Measurements from ENCODE around the gene DNAAF8.

The DNAAF8 gene

DNA sequence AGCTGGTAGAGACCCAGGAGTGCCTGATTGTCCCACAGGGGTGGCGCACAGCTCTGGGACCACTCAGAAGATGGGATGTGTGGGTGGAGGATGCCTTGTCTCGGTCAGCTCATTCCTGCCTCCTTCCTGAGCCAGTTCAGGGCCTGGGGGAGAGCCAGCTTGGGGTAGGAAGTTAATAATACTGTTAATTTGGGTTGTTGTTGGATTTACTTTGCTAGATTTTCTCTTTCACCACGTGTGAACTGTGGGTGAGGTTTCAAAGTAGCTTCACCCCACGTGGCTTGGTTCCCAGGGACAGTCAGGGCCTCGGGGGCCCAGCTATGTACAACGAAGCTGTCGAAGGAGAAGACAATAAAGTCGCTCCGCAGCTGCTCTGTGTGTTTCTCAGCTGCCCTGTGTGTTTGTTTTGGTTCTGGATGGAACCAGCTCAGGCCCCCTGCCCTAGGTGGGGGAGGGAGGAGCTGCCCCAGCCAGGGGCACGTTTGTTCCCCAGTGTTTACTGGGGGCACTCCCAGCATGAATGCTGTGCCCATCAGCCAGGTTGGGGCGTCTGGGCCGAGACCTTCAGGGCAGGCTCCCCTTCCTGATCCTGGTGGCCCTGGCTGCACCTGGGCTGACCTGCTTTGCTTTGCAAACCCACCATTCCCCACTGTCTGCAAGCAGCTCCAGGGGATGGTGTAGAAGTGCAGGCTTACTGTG is 38.7 kb upstream of the DNAAF8 start:
- no peak for DNase-seq

DNA sequence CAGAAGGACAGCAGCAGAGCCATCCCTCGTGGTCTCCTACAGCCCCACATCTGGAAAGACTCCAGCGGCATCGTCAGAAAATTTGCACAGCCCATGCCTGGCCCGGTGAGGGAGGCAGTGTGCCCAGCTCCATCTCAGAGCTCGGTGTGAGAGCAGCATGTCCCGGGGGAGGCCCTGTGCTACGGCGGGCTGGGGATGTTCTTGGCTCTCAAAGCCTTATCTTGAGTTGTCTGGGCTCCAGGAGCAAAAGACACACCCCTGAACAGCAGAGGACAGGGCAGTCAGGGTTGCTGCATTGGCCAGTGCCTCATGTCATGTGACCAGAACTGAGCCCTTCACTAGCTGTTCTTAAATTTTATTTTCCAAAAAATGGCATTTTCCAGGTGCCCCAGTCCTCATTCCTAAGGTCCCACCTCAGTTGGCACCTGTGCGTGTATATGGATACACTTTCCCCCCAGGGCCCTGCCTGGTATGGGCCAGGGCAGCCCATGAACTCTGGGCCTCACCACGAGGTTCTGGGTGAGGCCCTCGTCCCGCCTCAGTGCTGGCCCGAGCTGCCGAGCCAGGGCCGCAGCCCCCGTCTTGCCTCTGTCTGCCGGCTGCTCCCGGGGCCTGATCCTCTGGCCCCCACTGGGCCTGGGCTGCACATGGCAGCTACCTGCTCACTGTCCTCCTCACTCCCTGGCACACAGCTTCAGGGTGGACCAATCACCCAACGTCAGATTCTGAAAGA is 38.0 kb upstream of the DNAAF8 start:
- DNase-seq: no peak

DNA sequence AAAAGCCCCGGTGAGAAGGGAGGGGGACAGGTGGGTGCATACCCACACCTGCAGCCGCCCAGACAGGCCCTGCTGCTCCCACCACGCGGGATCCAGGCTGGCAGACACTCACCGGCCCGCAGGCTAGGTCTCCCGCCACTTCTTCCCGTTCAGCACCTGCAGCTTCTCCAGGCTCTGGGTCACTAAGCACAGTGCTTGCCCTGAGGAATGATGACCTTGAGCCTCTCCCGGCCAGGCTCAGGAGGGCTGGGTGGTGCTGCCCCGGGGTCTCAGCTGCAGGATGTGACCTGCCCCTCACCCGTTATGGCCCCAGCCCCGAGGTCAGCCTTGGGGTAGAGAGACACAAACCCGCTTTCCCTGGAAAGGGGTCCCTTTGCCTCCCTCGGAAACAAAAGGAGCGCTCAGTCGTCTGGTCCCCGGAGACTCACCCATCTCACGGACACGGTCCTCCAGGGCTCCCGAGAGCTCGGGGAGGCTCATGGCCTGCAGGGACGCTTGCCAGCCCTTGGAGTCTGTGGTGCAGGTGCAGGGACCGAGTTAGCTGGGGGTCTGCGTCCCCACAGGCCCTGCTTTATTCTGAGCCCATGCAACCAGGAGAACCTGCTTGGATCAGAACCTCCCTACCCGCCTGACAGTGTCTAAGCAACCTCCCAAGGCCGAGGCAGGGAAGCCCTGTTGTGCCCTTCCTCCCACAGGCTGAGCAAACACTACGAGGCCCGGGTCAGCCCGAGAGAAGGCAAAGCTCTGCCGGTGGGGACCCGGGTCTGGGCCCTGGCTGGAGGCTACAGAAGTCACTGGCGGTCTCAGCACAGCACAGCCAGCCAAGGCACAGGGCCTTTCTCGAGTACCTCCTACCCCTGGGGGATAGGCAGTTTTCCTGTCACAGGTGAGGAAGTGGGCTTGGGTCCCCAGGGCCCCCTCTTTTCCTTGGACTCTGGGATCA is 37.2 kb upstream of the DNAAF8 start:
- DNase-seq: no peak

DNA sequence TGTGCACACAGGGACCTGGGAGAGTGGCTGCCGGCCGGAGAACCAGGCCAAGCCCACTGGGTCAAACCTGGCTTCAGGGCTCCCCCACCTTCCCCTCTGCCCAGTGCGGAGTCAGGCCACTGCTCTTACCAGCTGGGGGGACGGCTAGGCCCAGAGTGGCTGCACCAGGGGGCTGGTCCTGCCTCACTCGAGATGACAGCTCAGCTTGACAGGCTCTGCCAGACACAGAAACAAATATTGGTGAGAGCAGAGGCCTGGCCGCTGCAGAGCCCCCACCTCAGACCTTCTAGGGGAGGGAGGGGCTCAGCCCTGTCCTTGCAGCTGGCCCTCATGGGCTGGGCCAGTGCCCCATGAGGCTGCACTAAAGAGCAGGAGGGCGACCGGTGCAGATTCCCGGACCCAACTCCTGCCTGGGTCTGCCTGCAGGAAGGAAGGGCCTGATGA is 36.5 kb upstream of the DNAAF8 start:
- DNase-seq: no peak

DNA sequence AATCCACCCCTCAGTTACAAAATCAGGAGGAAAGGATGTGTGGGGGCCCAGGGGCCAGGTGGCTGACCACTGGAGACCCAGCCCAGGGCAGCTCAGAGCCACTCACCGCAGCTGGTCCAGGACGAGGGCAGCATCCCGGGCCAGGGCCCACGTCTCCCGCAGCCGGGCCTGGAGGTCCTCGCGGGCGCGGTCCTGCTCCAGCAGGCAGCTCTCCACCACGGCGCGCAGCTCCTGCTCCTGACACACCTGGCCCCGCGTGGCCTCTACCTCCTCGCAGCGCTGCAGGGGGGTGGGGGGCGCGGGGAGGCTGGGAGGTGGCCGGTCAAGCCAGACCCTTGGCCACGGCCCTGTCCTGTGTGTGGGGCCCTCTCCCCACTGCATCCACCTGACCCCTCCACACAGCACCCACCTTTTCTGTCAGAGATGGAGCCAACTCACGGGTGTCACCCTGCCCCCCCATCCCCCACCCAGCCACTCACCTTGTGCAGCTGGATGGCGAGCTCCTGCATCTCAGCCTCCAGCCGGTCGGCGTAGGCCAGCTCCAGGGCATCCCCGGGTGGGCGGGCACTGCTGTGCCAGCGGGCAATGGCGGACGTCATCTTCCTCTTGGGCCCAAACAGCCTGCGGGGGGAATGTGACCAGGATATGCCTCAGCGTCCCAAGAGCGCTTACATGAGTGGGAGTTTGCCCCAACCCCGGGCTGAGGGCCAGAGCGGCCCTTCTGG is 35.9 kb upstream of the DNAAF8 start:
- DNase-seq: no peak

DNA sequence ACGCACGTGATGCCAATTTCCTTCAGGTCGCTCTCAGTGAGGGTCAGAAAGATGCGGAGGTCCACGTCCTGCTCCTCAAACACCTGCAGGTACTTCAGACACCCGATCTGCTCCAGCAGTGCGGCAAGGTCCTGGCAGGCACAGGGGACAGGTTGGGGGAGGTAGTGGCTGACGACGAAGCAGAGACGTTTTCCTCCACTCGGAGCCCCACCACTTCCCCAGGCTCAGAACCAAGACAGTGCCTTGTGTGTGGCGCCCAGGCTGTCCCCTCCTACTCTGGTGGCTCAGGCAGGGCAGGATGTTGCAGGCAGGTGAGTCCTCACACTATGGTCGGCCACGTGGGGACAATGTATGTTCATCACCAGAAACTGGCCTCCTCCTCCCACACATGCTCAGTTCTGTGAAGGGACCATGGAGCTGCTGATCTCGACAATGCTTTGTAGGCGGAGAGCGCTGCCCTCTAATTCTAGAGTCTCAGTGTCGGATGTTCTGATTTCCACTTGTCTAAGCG is 35.2 kb upstream of the DNAAF8 start:
- no peak for DNase-seq

DNA sequence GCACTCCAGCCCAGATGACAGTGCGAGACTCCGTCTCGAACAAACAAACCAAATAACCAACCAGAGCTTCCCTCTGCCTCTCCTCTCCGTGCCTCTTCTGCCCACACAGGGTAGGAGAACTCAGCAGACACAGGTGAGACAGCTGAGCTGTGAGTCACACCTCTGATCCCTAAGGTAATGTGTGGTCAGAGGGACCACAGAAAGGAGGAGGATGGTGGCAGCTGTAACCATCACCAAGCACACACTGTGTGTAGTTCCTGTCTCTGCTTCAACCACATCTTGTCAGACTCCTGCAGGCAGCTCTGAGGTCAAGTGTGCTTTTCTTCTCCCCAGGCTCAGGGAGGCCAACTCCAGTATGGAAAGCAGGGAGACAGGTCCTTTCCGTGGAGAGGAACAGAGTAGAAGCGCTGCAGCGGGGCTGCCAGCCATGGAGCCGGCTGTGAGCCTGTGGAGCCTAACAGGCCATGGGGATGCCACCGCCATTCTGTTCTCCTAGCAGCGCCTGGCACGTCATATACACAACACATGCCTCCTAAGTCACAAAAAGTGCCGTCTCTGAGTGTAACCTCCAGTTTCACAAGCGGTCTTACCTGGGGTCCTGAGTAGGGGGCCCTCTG is 33.8 kb upstream of the DNAAF8 start:
- no peak for DNase-seq

DNA sequence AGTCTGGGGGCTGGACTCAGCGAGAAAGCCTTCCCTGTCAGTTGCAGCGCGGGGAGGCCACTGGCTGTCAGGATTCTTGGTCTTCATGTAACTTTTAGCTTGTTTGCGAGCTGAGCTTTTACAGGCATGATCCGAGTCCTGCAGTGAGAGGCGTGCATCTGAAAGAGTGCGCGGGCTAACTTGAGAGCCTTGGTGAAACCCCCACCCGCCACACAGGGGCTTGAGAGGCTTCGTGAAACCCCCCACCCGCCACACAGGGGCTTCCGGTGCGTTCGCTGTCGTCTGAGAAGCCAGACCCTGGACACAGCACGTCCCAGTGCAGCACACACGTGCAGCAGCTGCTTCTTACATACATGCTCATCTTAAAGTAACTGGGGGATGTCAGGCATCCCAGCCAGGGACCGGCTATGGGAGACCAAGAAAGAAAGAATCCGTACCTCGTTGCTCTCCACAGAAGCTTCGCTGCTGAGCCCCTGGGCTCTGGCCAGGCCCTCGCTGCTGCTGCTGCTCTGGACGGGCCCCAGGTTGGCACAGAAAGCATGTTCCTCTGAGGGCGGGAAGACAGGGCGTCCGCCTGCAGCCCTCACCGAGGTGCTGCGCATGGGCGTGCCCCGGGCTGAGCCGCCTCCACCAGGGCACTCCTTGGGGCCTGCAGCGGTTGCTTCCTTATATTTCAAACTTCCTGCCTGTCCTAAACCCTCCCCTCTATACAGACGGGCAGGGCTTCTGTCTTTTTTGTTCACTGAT is 33.2 kb upstream of the DNAAF8 start:
- DNase-seq: no peak

DNA sequence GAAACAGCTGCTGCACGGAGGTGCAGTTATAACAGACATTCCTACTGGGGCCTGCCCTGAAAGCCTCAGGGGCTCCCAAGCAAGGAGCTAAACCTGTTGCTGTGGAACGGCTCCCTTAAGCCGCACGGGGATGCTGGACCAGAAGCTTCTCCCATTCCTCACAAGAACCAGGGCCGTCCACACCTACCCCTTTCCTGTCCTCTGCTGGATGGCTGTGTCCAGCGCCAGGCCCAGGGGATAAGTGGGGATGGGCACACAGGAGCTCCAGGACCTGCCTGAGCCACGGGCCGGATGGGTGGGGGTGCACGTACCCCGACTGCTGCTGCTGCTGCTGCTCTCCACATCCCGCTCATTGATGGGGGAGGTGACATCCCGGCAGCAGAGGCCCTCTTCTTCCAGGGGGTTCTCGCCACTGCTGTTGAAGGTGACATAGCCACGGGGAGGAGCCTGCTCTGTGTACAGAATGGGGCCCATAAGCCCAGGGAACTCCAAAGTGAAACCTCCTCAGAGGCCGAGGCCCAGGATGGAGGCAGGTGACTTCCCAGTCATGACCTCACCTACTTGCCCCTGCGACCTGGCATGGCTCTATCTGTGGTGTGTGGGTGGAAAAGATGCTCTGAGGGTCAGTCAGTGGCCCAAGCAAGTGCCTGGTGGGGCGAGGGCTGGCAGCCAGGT is 32.4 kb upstream of the DNAAF8 start:
- DNase-seq: no peak

DNA sequence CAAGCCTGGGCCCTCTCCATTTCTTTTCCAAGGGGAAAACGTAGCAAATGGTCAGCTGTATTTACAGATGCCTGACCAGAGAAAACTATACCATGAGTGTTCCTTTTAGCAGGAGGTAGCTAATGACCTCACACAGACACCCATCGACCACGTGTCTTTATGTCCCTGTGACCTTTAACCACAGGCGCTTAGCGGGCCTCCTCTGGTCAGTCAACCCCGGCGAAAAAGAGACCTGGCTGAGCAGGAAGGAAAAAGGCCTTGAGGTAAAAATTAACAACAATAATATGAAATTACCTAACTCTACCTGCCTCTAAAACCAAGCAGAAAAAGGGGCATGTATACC is 31.9 kb upstream of the DNAAF8 start:
- DNase-seq: no peak

DNA sequence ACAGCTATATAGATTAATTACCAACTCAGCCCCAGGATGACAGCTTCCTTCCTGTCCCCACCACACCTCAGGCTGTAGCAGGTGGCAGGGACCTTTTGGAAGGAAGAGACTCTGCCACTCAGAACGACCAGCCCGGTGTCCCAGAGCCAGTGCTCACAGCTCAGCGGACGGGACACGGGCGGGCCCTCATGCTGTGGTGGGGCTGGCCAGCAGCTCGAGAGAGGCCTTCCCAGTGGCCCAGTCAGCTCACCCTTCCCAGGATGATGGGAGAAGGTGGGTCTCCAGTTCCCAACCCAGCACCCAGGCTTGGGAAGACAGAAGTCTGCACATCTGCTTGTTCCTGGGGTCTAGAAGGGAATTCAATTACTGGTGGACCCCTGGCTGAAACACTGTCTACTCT is 30.4 kb upstream of the DNAAF8 start:
- no peak for DNase-seq

DNA sequence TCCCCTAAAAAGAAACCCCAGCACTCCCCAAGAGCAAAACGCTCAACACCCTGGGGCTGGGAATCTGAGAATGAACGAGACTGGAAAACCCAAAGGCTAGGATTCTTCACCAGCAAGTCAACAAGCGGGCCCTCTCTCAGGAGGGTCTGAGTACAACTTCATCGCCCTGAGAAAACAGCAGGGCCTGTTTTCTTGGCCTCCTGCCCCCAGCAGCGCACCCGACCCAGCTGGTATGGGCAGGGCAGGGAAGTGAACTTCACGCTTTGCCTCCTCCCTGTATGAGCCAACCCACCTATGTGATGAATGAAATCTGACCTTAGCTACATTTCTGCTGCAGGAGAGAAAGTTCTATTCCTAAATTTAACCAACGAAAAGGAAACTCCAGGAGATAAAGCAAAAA is 29.8 kb upstream of the DNAAF8 start:
- DNase-seq: no peak

DNA sequence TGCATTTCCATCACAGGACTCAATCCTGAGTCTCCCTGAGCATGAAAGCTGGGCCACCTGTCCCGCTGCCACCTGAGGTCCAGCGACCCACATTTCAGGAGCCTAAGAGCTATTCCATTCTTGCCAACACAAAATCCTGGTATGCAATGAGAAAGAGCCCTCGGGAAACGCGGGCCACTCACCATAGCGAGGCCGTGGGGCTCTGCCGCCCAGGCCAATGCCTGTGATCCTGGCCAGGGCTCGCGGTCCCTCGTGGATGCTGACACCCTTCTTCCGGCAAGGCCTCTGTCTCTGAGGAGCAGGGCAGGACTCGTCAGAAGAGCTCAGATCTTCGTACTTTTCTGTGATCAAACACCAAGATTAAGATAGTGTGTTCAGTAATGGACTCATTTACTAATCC is 29.4 kb upstream of the DNAAF8 start:
- DNase-seq: no peak

DNA sequence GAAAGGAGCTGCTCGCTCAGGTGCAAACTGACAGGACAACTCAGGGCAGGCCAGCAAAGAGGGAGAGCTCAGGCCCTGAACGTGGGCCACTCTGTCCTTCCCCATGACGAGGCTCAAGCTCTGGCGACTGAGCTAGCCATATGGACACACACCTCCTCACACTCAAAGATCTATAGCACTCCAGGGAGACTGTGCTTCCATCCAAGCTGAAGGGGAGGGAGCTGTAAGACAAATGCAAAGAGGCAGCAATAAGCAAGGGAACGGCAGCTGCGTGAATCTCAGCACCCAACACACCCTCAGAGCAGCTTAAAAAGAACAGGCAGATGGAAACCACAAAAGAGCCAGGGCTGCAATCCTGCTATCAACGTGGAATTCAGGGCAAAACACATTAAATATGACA is 27.5 kb upstream of the DNAAF8 start:
- no peak for DNase-seq

DNA sequence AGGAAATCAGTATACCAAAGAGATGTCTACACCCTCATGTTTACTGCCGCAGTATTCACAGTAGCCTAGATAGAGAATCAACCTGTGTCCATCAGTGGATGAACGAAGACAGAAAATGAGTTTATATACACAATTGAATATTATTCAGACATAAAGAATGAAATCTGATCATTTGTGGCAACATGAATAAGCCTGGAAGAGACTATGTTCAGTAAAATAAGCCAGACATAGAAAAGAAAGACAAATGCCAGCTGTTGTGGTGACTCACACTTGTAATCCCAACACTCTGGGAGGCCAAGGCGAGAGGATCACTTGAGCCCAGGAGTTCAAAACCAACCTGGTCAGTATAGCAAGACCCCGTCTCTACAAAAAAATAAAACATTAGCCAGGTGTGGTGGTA is 24.9 kb upstream of the DNAAF8 start:
- no peak for DNase-seq

DNA sequence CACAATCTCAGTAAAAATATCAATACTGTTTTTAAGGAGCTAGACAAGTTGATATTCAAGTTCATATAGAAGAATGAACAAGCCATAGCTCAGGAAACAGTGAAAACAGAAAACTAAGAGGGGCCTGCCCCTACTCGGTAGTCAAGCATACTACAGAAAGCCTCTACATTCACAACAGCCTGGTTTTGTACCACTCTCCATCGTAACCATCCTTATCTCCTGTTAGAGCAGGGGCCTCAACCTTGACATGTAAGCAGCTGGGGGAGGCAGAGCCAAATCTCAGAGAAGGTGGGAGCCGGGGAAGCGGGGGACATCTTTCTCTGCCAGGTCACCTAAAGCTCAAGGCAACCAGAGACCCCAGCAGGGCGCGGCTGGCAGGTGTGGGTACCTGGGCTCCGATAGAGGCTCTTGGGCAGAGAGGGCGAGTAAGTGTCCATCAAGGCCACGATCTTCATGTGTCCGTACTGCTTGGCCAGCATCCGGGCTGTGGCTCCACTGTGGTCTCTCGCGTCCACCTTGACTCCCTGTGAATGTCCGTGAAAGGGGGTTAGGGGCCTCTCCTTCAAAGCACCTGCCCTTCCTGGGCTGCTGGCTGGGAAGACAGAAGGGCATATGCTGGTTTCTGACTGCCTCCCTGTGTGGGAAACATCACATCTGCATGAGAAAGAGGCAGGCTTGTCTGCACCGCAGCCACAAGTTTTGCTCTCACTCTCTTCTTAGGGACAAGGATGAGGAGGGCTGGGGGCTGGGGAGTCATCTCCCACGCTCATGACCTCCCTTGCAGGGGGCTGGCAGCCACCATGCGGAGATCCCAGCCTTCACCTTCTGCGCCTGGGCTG is 20.5 kb upstream of the DNAAF8 start:
- no peak for DNase-seq

DNA sequence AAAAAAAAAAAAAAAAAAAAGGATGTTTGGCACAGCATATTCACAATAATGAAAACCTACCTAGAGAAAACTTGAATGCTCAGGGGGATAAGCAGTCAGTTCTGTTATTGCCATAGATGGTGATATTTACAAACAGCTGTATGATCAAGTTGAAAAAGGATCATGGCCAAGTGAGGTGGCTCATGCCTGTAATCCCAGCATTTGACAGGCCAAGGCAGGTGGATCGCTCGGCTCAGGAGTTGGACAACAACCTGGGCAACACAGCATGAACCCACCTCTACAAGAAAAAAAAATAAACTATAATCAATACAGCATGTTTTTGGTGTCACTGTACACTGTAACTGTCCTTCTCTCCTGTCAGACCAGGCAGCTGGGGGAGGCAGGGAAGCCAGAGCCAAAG is 19.3 kb upstream of the DNAAF8 start:
- DNase-seq: no peak

DNA sequence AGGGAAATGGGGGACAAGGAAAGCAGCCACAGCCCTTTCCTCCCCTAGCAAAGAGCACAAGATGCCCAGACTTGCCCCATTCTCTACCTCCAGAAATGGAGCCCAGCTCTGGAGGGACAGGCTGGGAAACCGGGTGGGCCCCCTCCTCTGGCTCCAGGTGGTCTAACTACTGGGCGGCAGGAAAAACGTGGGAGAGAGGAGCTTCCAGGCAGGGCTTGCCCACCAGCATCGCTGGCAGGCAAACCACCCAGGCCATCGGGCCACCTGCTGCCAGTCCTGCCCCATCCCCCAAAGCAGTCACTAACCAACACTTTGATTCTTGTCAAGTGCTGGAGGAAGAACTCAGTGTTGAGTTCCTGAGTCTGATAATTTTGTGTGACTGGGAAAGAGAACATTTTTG is 15.9 kb upstream of the DNAAF8 start:
- DNase-seq: no peak

DNA sequence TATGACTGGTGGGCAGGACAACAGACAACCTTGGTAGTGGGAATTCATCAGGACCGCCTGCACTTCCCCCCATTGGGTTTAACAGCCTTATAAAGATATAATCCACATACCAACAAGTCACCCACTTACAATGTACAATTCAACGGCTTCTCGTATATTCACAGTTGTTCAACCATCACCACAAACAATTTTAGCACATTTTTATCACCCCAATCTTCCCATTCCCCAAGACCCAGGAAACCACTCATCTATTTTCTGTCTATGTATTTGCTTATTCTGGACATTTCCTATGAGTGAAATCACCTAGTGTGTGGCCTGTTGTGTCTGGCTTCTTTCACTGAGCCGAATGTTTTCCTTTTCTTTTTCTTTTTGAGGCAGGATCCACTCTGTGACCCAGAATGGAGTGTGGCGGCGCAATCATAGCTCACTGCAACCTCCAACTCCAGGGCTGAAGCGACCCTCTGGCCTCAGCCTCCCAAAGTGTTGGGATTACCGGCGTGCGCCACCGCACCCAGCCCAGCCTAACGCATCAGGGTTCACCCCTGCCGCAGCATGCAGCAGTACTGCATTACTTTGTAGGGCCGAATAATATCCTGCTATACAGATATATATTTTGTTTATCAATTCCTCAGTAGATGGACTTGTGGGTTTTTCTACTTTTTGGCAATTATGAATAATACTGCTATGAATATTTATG is 11.1 kb upstream of the DNAAF8 start:
- no peak for DNase-seq

Data from left hindlimb (tissue), 1 donor.